SK-N-MC (cell line): ENCODE data around the gene LPCAT2.

Source experiments
- DNase-seq: peaks from one replicate; pipeline ENCODE4 v3.0.0-alpha.2; 2011; ENCODE audit warnings: low read depth, low spot score
- H3K27ac ChIP-seq: fragments of 200-600 bp; sonication (generic); 2 replicates; pipeline ENCODE4 v1.5.1; 2016; ENCODE audit warnings: mixed run types
- H3K36me3 ChIP-seq: fragments of 200-600 bp; sonication (generic); 2 replicates; pipeline ENCODE4 v1.6.1; 2017; ENCODE audit warnings: antibody characterized with exemption, low read length, mixed read lengths; ENCODE audit not compliant: insufficient read depth
- H3K4me3 ChIP-seq: fragments of 200-600 bp; sonication (generic); 2 replicates; pipeline ENCODE4 v1.5.1; 2016
- H3K9ac ChIP-seq: fragments of 200-600 bp; sonication (generic); 2 replicates; pipeline ENCODE4 v1.8.0; 2017; ENCODE audit warnings: mixed run types, mixed read lengths; ENCODE audit not compliant: insufficient read length
- H3K9me3 ChIP-seq: fragments of 200-600 bp; sonication (generic); 2 replicates; pipeline ENCODE4 v1.6.1; 2017; ENCODE audit warnings: low read depth, mild to moderate bottlenecking, antibody characterized with exemption, low read length, moderate library complexity, mixed read lengths
- EZH2 ChIP-seq: fragments of 200-600 bp; sonication (generic); IDR thresholded peaks from one replicate; pipeline ENCODE4 v1.6.1; 2017; ENCODE audit warnings: antibody characterized with exemption
- FOXP2 ChIP-seq: optimal IDR thresholded peaks from 2 replicates; pipeline ENCODE3; 2011; ENCODE audit warnings: mild to moderate bottlenecking, moderate library complexity; ENCODE audit not compliant: insufficient read depth; ENCODE audit errors: extremely low read length, control extremely low read depth
- POLR2AphosphoS5 ChIP-seq: IDR thresholded peaks from 2 replicates; pipeline ENCODE4 v1.6.1; 2012; ENCODE audit warnings: mild to moderate bottlenecking, low read depth, low read length, borderline replicate concordance

LPCAT2 gene

DNA sequence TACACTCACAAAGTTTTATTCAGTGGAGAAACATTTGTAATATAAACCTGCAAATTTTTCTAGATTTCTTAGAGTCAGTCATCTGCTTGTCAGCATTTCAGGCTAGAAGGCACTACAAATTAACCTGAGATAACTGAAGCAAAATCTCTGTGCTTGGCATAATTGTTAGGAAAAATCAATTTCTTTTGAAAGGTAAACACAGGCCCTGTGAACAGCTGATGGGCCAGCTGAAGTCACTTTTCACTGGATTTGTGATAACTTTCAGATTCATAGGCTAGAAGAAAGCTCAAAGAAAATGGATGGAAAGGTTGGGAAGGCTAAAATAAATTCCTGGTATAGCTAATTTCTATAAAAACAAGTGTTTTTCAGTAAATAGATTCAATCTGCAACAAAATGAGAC lies 112.9 kb downstream of the LPCAT2 start:
- H3K27ac ChIP-seq = no peak overlapping the region
- no peak overlapping the region for H3K4me3 ChIP-seq
- no peaks in the 10 kb centered on the region for H3K9me3 ChIP-seq
- H3K9ac ChIP-seq = no peak overlapping the region
- no peak for DNase-seq
- TF ChIP-seq FOXP2 = no peak
- no peak for TF ChIP-seq EZH2
- TF ChIP-seq POLR2AphosphoS5 = no peak
- no peaks in the 10 kb centered on the region for H3K36me3 ChIP-seq

DNA sequence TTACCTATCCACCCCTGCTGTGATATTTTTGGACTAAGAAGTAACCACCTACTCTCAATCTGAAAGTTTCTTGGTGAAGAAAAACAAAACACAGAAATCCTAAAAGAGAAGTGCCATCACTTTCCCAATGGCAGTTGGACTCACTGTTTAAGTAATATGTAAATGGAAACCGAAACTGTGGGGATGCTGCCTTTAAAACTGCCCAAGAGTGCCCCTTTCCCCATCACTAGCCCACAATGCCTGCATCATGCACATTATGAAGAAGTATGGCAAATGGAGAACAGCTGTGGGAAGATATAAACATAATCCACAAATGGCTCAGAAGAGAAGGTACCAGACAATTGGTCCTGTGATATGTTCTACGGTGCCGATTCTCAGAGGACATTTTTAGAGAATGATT lies 113.4 kb downstream of the LPCAT2 start:
- Histone ChIP-seq H3K36me3 (no peaks in the 10 kb centered on the region), H3K4me3 (no peak overlapping the region), H3K9ac (no peak overlapping the region), H3K9me3 (no peaks in the 10 kb centered on the region), H3K27ac (no peak overlapping the region)
- TF ChIP-seq FOXP2 = no peak
- TF ChIP-seq EZH2 = no peak
- TF ChIP-seq POLR2AphosphoS5 = no peak
- no peak for DNase-seq

DNA sequence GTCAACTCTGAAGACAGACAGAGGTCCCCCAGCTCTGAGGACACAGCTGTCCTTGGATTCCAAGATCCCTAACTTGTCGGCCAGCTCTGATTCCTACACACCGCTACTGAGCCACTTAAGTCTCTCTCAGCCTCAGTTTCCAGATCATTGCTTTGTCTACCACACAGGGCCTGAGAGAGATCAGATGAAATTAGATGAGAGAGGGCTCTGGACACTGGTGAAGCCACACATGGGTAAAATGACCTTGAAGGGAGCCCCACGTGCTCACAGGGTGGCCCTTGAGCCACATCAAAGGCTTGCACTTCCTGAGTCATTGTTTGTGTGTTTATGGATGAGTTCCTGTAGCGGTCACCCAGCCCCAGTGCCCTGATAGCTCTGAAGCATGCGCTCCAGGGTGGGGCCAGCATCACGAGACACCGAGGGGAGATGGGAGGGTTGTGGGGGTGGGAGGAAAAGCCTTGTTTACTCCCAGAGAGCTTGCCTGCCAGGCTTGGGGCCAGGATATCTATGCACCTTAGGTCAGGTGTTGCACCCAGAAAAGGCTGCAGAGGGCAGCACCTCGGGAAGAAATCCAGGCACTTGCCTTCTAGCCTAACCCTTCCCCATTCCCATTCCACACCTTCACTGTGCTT lies 114.2 kb downstream of the LPCAT2 start:
- no peak for DNase-seq
- no peak for TF ChIP-seq POLR2AphosphoS5
- TF ChIP-seq EZH2 = no peak
- no peak for TF ChIP-seq FOXP2

DNA sequence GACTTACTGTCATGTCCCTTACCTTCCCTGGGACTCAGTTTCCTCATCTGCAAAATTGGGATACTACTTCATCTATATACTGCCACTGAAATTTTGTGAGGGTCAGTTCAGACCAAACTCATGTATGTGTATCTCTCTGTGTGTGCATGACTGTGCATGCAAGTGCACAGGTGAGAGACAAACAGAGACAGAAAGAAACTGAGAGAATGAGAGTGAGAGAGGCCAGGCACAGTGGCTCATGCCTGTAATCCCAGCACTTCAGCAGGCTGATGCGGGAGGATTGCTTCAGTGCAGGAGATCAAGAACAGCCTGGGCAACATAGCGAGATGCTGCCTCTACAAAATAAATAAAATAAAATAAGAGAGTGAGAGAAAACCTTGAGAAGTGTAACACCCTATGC lies 114.8 kb downstream of the LPCAT2 start:
- H3K9me3 ChIP-seq = no peaks in the 10 kb centered on the region
- no peak overlapping the region for H3K4me3 ChIP-seq

More for the DNA sequence above, 114.2 kb downstream of the LPCAT2 start:
- Histone ChIP-seq H3K27ac (no peak overlapping the region), H3K9me3 (no peaks in the 10 kb centered on the region), H3K9ac (no peak overlapping the region), H3K4me3 (no peak overlapping the region), H3K36me3 (no peaks in the 10 kb centered on the region)

DNA sequence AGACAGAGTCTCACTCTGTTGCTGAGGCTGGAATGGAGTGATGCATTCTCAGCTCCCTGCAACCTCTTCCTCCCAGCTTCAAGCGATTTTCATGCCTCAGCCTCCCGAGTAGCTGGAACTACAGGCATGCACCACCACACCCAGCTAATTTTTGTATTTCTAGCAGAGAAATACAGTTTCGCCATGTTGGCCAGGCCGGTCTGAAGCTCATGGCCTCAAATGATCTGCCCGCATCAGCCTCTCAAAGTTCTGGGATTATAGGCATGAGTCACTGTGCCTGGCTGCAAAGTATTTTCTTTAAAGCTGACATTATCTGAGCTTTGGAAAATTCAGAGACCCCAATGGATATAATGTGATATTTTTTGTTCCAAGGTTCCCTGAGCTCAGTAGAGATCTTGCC lies 115.8 kb downstream of the LPCAT2 start:
- Histone ChIP-seq H3K4me3 (no peak overlapping the region), H3K9ac (no peak overlapping the region), H3K9me3 (no peaks in the 10 kb centered on the region), H3K27ac (no peak overlapping the region), H3K36me3 (no peaks in the 10 kb centered on the region)
- no peak for TF ChIP-seq FOXP2
- no peak for TF ChIP-seq EZH2
- DNase-seq = no peak

More for the DNA sequence above, 114.8 kb downstream of the LPCAT2 start:
- no peak for DNase-seq
- no peak overlapping the region for H3K27ac ChIP-seq
- TF ChIP-seq FOXP2 = no peak
- H3K36me3 ChIP-seq = no peaks in the 10 kb centered on the region
- no peak overlapping the region for H3K9ac ChIP-seq

DNA sequence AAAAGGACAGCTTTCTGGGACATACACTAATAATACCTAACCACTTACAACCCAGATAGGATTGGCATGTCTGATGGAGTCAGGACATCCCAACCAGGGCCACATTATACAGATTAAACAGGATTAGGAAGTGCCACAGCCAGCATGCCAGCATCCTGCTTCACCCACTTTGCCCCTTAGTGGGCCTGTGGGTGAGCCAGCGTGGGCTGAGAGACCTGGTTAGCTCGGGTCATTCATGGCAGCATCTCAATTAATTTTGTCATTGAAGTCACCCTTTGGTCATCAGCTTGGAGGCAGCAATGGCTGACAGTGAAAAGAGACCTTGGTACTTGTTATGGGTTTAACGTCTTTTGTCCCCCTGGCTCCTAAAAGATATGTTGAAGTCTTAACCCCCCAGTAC lies 117.0 kb downstream of the LPCAT2 start:
- no peak overlapping the region for H3K27ac ChIP-seq
- H3K36me3 ChIP-seq = no peaks in the 10 kb centered on the region
- TF ChIP-seq FOXP2 (no peak), EZH2 (no peak), POLR2AphosphoS5 (no peak)
- H3K4me3 ChIP-seq = no peak overlapping the region
- H3K9me3 ChIP-seq = no peaks in the 10 kb centered on the region
- no peak overlapping the region for H3K9ac ChIP-seq
- no peak for DNase-seq

DNA sequence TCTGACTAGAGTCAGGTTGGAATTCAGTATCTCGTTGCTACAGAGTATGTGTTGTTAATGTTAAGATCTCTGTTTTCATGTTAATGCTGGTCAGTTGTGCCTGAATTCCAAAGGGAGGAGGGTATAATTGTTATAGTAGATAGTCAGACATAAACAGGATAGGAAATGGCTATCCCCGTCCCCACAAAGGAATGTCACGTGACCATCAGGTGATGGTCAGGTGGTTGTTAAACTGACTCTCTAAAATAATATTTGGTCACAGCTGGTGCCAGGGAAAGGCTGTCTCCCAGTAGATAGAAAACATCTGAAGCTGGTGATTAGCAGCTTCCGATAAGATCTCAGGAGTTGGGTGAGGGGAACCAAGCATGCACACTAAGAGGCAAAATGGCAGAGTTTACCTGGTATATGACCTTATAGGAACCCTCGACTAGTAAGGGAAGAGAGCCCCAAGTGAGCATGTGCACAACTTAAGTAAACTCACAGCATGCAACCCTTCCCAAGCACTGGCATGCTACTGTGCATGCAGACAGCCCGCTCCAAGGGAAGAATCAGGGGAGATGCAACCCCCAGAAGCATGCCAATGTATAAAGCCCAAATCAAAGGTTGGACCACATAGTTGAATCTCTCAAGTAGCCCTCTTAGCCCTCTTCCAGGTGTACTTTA lies 119.6 kb downstream of the LPCAT2 start:
- Histone ChIP-seq H3K27ac (no peak overlapping the region), H3K9me3 (no peaks in the 10 kb centered on the region), H3K36me3 (no peaks in the 10 kb centered on the region), H3K9ac (no peak overlapping the region), H3K4me3 (no peak overlapping the region)
- DNase-seq = no peak
- TF ChIP-seq EZH2 (no peak), FOXP2 (no peak), POLR2AphosphoS5 (no peak)

DNA sequence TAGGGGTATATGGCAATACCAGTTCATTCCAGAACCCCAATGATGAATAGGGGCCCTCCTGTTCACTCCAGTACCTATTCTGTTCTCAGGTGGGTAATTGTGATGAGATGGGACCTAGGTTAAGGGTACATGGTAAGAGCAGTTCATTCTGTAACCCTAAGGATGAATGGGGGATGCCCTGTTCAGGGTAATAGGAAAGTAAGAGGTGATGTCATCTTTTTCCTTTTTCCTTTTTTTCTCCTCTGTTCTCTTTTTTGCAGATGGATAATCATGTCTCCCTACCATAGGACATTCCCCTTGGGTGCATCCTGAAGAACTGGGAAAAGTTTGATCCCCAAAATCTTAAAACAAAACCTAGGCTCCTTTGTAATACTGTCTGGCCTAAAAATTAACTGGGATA lies 121.9 kb downstream of the LPCAT2 start:
- H3K36me3 ChIP-seq = no peaks in the 10 kb centered on the region
- no peak for DNase-seq
- no peak overlapping the region for H3K27ac ChIP-seq
- TF ChIP-seq EZH2 (no peak), FOXP2 (no peak), POLR2AphosphoS5 (no peak)
- no peak overlapping the region for H3K4me3 ChIP-seq
- H3K9ac ChIP-seq = no peak overlapping the region
- H3K9me3 ChIP-seq = no peaks in the 10 kb centered on the region

DNA sequence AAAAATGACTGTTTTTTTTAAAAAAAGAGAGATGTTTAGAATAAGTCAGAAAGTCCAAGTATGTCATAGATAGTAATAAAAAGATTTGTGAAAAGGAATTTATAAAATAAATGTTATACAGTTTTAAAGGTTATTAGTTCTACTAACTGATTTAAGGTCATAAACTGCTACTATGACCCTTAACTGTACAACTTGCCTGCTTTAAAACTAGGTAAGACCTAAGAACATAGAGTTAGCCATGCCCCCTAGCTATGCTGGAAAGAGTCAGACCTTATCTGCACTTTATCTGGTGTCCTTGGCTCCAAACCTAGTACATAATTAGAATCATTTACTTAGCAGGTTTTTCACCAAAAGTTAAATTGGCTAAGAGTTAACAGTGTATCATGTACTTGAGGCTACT lies 123.4 kb downstream of the LPCAT2 start:
- DNase-seq = no peak
- no peak overlapping the region for H3K27ac ChIP-seq
- H3K36me3 ChIP-seq = no peaks in the 10 kb centered on the region
- H3K4me3 ChIP-seq = no peak overlapping the region
- no peaks in the 10 kb centered on the region for H3K9me3 ChIP-seq
- no peak overlapping the region for H3K9ac ChIP-seq
- no peak for TF ChIP-seq POLR2AphosphoS5
- TF ChIP-seq EZH2 = no peak
- no peak for TF ChIP-seq FOXP2

DNA sequence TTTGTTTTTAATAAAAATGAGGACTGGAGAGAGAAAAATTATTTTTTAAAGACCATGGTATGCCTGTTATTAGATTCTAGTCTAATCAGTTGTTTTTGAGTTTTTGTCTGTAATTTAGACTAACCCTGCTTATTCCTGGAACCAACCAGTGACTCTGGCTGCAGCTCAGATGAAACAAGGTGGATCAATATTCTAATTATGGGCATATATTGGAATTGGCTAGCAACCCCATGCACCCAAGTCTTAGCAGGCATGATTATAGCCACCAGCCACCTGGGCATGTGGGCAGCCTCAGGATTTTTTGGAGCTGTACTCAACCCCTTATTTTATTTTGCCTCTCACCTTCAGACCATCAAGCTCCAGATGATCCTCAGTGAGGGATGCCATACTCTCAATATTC lies 125.3 kb downstream of the LPCAT2 start:
- Histone ChIP-seq H3K4me3 (no peak overlapping the region), H3K9me3 (no peaks in the 10 kb centered on the region), H3K36me3 (no peaks in the 10 kb centered on the region), H3K27ac (no peak overlapping the region), H3K9ac (no peak overlapping the region)
- no peak for DNase-seq
- no peak for TF ChIP-seq EZH2
- TF ChIP-seq FOXP2 = no peak
- TF ChIP-seq POLR2AphosphoS5 = no peak
